Measurements from ENCODE around the gene PMM1.
"Not testable (repeated sequence)": the region's sequence is repeated elsewhere in the genome, so short reads cannot be mapped to it uniquely, and the experiment has no call there.

The PMM1 gene

GRCh38 chr22:41596776-41597634 is 7.4 kb upstream of the PMM1 start:
- DNase-seq: peak; percentile 54

- DNase-seq: no peak
Observed at GRCh38 chr22:41595703-41596102, 6.1 kb upstream of the PMM1 start.

- not testable (repeated sequence) for DNase-seq
Observed at GRCh38 chr22:41593336-41593960, 3.8 kb upstream of the PMM1 start.

- no peak for DNase-seq
Observed at GRCh38 chr22:41587347-41587723, 2.3 kb downstream of the PMM1 start.

GRCh38 chr22:41585898-41586297 is 3.7 kb downstream of the PMM1 start:
- DNase-seq: no peak

GRCh38 chr22:41584881-41585280 is 4.8 kb downstream of the PMM1 start:
- no peak for DNase-seq

- no peak for DNase-seq
Observed at GRCh38 chr22:41582694-41583093, 6.9 kb downstream of the PMM1 start.

- no peak for DNase-seq
Observed at GRCh38 chr22:41579997-41580355, 9.7 kb downstream of the PMM1 start.

- DNase-seq: no peak
Observed at GRCh38 chr22:41579297-41579996, 10.2 kb downstream of the PMM1 start.

GRCh38 chr22:41578818-41579217 is 10.8 kb downstream of the PMM1 start:
- no peak for DNase-seq

GRCh38 chr22:41578114-41578513 is 11.5 kb downstream of the PMM1 start:
- no peak for DNase-seq

- peak; percentile 42 for DNase-seq
Observed at GRCh38 chr22:41576877-41577276, 12.8 kb downstream of the PMM1 start.

- DNase-seq: no peak
Observed at GRCh38 chr22:41575533-41575932, 14.1 kb downstream of the PMM1 start.

- DNase-seq: no peak
Observed at GRCh38 chr22:41574847-41575381, 14.7 kb downstream of the PMM1 start.

- DNase-seq: no peak
Observed at GRCh38 chr22:41573677-41574076, 16.0 kb downstream of the PMM1 start.

- not testable (repeated sequence) for DNase-seq
Observed at GRCh38 chr22:41572305-41572704, 17.3 kb downstream of the PMM1 start.

- no peak for DNase-seq
Observed at GRCh38 chr22:41571786-41572185, 17.9 kb downstream of the PMM1 start.

- DNase-seq: no peak
Observed at GRCh38 chr22:41570221-41570620, 19.4 kb downstream of the PMM1 start.

- DNase-seq: no peak
Observed at GRCh38 chr22:41568811-41569210, 20.8 kb downstream of the PMM1 start.

- no peak for DNase-seq
Observed at GRCh38 chr22:41567512-41567768, 22.2 kb downstream of the PMM1 start.

GRCh38 chr22:41565403-41566054 is 24.1 kb downstream of the PMM1 start:
- no peak for DNase-seq

GRCh38 chr22:41564563-41564962 is 25.1 kb downstream of the PMM1 start:
- DNase-seq: no peak

- no peak for DNase-seq
Observed at GRCh38 chr22:41563051-41563711, 26.5 kb downstream of the PMM1 start.
